SK-N-SH (cell line): ENCODE measurements around the gene AFAP1. TPM values are rescaled to one million over a fixed set of nuclear protein-coding genes. Genes with fewer than 3 reads are reported as not detected.

ENCODE experiments used
- CTCF ChIA-PET: fragments of 300-600, 350-600 bp; formaldehyde crosslinking; extraction: SDS; loops from one replicate; lab custom pipeline; 2021; lab: Yijun Ruan, JAX
- POLR2A ChIA-PET: fragments of 350-600 bp; sonication (Branson Sonifier 250); formaldehyde crosslinking; extraction: SDS; loops from one replicate; lab custom pipeline; 2020; ENCODE audit warnings: antibody characterized with exemption, inconsistent platforms; lab: Yijun Ruan, JAX
- DNase-seq: peaks from one replicate; pipeline ENCODE4 v3.0.0; 2012
- H2AFZ ChIP-seq: fragments of 200-600 bp; sonication (generic); 2 replicates; pipeline ENCODE4 v1.8.1; 2016; ENCODE audit warnings: antibody characterized with exemption, mild to moderate bottlenecking, low read depth
- H3F3A ChIP-seq: fragments of 200-600 bp; sonication (generic); replicated peaks from 2 replicates; pipeline ENCODE3; 2016; ENCODE audit warnings: antibody characterized with exemption, mild to moderate bottlenecking; ENCODE audit not compliant: insufficient read depth
- H3K27ac ChIP-seq, 2 experiments: fragments of 200-500 bp in 1 of 2; fragments of 200-600 bp in 1 of 2; sonication (Bioruptor generic) in 1 of 2; sonication (generic), shearing (Covaris generic) in 1 of 2; 2 replicates each; pipeline versions ENCODE4 v1.5.1 to v1.6.1; 2014 to 2016; ENCODE audit warnings: low read depth in 2 of 2, inconsistent platforms in 1 of 2, low read length in 1 of 2, mild to moderate bottlenecking in 1 of 2, mixed read lengths in 1 of 2
- H3K27me3 ChIP-seq: fragments of 200-600 bp; sonication (generic), shearing (Covaris generic); 2 replicates; pipeline ENCODE4 v1.6.1; 2016; ENCODE audit warnings: mixed run types; ENCODE audit not compliant: insufficient read depth
- H3K36me3 ChIP-seq, 2 experiments: fragments of 200-500 bp in 1 of 2; fragments of 200-600 bp in 1 of 2; sonication (Bioruptor generic) in 1 of 2; sonication (generic) in 1 of 2; replicated peaks in 1 of 2; 2 replicates each; pipeline versions ENCODE3 to v1.5.1; 2014 to 2016; ENCODE audit warnings: low read length in 1 of 2, mild to moderate bottlenecking in 1 of 2; ENCODE audit not compliant: insufficient read depth in 2 of 2, control insufficient read depth in 1 of 2
- H3K4me1 ChIP-seq, 2 experiments: fragments of 200-500 bp in 1 of 2; fragments of 200-600 bp in 1 of 2; sonication (Bioruptor generic) in 1 of 2; sonication (generic), shearing (Covaris generic) in 1 of 2; 2 replicates each; pipeline versions ENCODE4 v1.5.1 to v1.6.1; 2014 to 2016; ENCODE audit warnings: low read depth in 1 of 2, low read length in 1 of 2, mixed run types in 1 of 2; ENCODE audit not compliant: insufficient read depth in 2 of 2, control insufficient read depth in 1 of 2
- H3K4me2 ChIP-seq: fragments of 200-600 bp; sonication (generic), shearing (Covaris generic); 2 replicates; pipeline ENCODE4 v1.6.1; 2017; ENCODE audit warnings: mixed run types
- H3K4me3 ChIP-seq, 2 experiments: fragments of 200-500 bp in 1 of 2; fragments of 200-600 bp in 1 of 2; sonication (Bioruptor generic) in 1 of 2; sonication (generic), shearing (Covaris generic) in 1 of 2; 2 replicates each; pipeline versions ENCODE4 v1.5.1 to v1.8.1; 2014 to 2016; ENCODE audit warnings: low read depth in 2 of 2, inconsistent platforms in 1 of 2, low read length in 1 of 2, mild to moderate bottlenecking in 1 of 2, mixed read lengths in 1 of 2, moderate library complexity in 1 of 2
- H3K79me2 ChIP-seq: fragments of 200-600 bp; sonication (generic); 2 replicates; pipeline ENCODE4 v1.8.1; 2017; ENCODE audit warnings: mild to moderate bottlenecking; ENCODE audit not compliant: insufficient read depth
- H3K9ac ChIP-seq: fragments of 200-600 bp; sonication (generic); 2 replicates; pipeline ENCODE4 v1.6.1; 2017; ENCODE audit warnings: mixed run types
- H3K9me2 ChIP-seq: fragments of 200-600 bp; sonication (generic); 2 replicates; pipeline ENCODE4 v1.6.1; 2017; ENCODE audit warnings: mixed run types
- H3K9me3 ChIP-seq: fragments of 200-600 bp; sonication (generic); 2 replicates; pipeline ENCODE4 v1.6.1; 2017; ENCODE audit warnings: mixed run types, mild to moderate bottlenecking, moderate library complexity
- H4K20me1 ChIP-seq: fragments of 200-600 bp; sonication (generic); 2 replicates; pipeline ENCODE4 v1.6.1; 2017; ENCODE audit warnings: mild to moderate bottlenecking, mixed run types; ENCODE audit not compliant: insufficient read depth
- ELF1 ChIP-seq: IDR thresholded peaks from 2 replicates; pipeline ENCODE4 v1.4.0; 2012
- EP300 ChIP-seq, 2 experiments: IDR thresholded peaks; 2 replicates each; pipeline versions ENCODE4 v1.4.0 to v1.6.1; 2012; ENCODE audit warnings: borderline replicate concordance in 1 of 2, low read depth in 1 of 2, low read length in 1 of 2
- EZH2phosphoT487 ChIP-seq: fragments of 200-600 bp; sonication (generic); IDR thresholded peaks from 2 replicates; pipeline ENCODE4 v1.6.1; 2017; ENCODE audit warnings: low read depth, mixed run types, mild to moderate bottlenecking, antibody characterized with exemption, moderate library complexity, borderline replicate concordance
- FOSL2 ChIP-seq: IDR thresholded peaks from 2 replicates; pipeline ENCODE4 v1.4.0; 2012; ENCODE audit warnings: low read depth, mild to moderate bottlenecking, moderate library complexity, borderline replicate concordance
- FOXJ3 ChIP-seq: sonication (generic); formaldehyde crosslinking; IDR thresholded peaks from 2 replicates; pipeline ENCODE4 v1.5.1; 2020; ENCODE audit warnings: mild to moderate bottlenecking, missing genetic modification reagents
- GABPA ChIP-seq: IDR thresholded peaks from 2 replicates; pipeline ENCODE4 v1.4.0; 2012; ENCODE audit warnings: low read depth, mild to moderate bottlenecking
- GATA2 ChIP-seq: sonication (generic); formaldehyde crosslinking; IDR thresholded peaks from 2 replicates; pipeline ENCODE4 v1.5.0; 2020; ENCODE audit warnings: mild to moderate bottlenecking, missing genetic modification reagents
- JUND ChIP-seq: IDR thresholded peaks from 2 replicates; pipeline ENCODE4 v1.4.0; 2012
- MEF2A ChIP-seq: IDR thresholded peaks from 2 replicates; pipeline ENCODE4 v1.4.0; 2012; ENCODE audit warnings: low read depth, borderline replicate concordance
- MXI1 ChIP-seq: IDR thresholded peaks from 2 replicates; pipeline ENCODE4 v1.6.1; 2012; ENCODE audit warnings: mild to moderate bottlenecking, low read depth, low read length, improper control_type of control experiment
- NFIC ChIP-seq: IDR thresholded peaks from 2 replicates; pipeline ENCODE4 v1.4.0; 2012; ENCODE audit warnings: borderline replicate concordance
- PBX3 ChIP-seq: IDR thresholded peaks from 2 replicates; pipeline ENCODE4; 2012
- POLR2AphosphoS5 ChIP-seq: IDR thresholded peaks from 2 replicates; pipeline ENCODE4 v1.6.1; 2012; ENCODE audit warnings: low read depth, low read length
- REST ChIP-seq: IDR thresholded peaks from 2 replicates; pipeline ENCODE4 v1.6.1; 2012; ENCODE audit warnings: mild to moderate bottlenecking, low read depth, low read length, moderate library complexity
- SMC3 ChIP-seq: IDR thresholded peaks from 2 replicates; pipeline ENCODE4 v1.6.1; 2012; ENCODE audit warnings: low read depth, low read length, improper control_type of control experiment
- TAF1 ChIP-seq: IDR thresholded peaks from 2 replicates; pipeline ENCODE4 v1.6.1; 2012; ENCODE audit warnings: low read depth, mild to moderate bottlenecking, low read length, moderate library complexity, borderline replicate concordance
- TCF12 ChIP-seq: IDR thresholded peaks from 2 replicates; pipeline ENCODE4 v1.4.0; 2012
- TEAD4 ChIP-seq: IDR thresholded peaks from 2 replicates; pipeline ENCODE4 v1.4.0; 2012; ENCODE audit warnings: mild to moderate bottlenecking, borderline replicate concordance; ENCODE audit not compliant: insufficient read depth
- USF2 ChIP-seq: fragments of 150-350 bp; IDR thresholded peaks from 2 replicates; pipeline ENCODE4 v1.6.1; 2017; ENCODE audit warnings: antibody characterized with exemption, low read length, low read depth, borderline replicate concordance
- YY1 ChIP-seq: IDR thresholded peaks from 2 replicates; pipeline ENCODE4 v1.4.0; 2012; ENCODE audit warnings: low read depth, mild to moderate bottlenecking
- WGBS: methylation state at CpG from one replicate; pipeline ENCODE4 v1.1.6; 2017; ENCODE audit warnings: low lambda C conversion rate; 5-methylcytosine and 5-hydroxymethylcytosine counted together
- polyA plus RNA-seq, 3 experiments: library from polyadenylated mRNA; depleted of rRNA; stranded (reverse); fragments of >200 nt; gene quantifications; 2 replicates each; pipeline ENCODE4 v1.2.3, GENCODE V29; 2012

AFAP1 gene
- polyA plus RNA-seq, 1 of the 3 experiments (the other 2 are of a cell fraction) = 67.9 TPM

GRCh38 chr4:7753931-7754465 lies 185.7 kb downstream of the AFAP1 start:
- no peaks in the 10 kb centered on the region; a peak in 1 of 4 replicates for H3K4me1 ChIP-seq

GRCh38 chr4:7753271-7753670 lies 186.4 kb downstream of the AFAP1 start:
- H3F3A ChIP-seq = peaks cover 19% of the 10 kb centered on the region
- H4K20me1 ChIP-seq = peaks cover 16% of the 10 kb centered on the region
- H3K27ac ChIP-seq = no peak overlapping the region
- no peak overlapping the region for H3K4me2 ChIP-seq
- no peak overlapping the region for H3K4me3 ChIP-seq
- POLR2A ChIA-PET = no interaction called here
- CTCF ChIA-PET = interaction anchor here (1.0 to 2.0 kb wide), 2 partner anchors 9 to 235 kb away, joined by 3 to 10 read pairs; no protein-coding TSS in a partner anchor
- no peak overlapping the region for H3K9ac ChIP-seq
- H3K4me1 ChIP-seq = no peaks in the 10 kb centered on the region; a peak in 1 of 4 replicates
- H3K36me3 ChIP-seq = peaks cover 15 to 27% of the 10 kb centered on the region in 2 experiments
- TF ChIP-seq YY1 (no peak), JUND (no peak), MEF2A (no peak), EP300 (IDR thresholded peaks at IDR 0.05; ENCODE audit: borderline replicate concordance in 1 of 2, low read depth in 1 of 2, low read length in 1 of 2) (no peak), FOXJ3 (no peak), REST (no peak), MXI1 (no peak), TEAD4 (no peak), FOSL2 (no peak), GATA2 (CRISPR knock-in tag) (no peak), ELF1 (no peak), TCF12 (no peak), USF2 (no peak), SMC3 (no peak), NFIC (no peak), TAF1 (no peak), EZH2phosphoT487 (no peak)
- no peak for DNase-seq
- H2AFZ ChIP-seq = no peak overlapping the region
- no peaks in the 10 kb centered on the region for H3K9me2 ChIP-seq
- no peaks in the 10 kb centered on the region for H3K79me2 ChIP-seq
- WGBS = 97% methylated on average over 15 of the region's 15 CpGs
- no peaks in the 10 kb centered on the region for H3K27me3 ChIP-seq
- no peaks in the 10 kb centered on the region for H3K9me3 ChIP-seq

More at GRCh38 chr4:7753931-7754465, 185.7 kb downstream of the AFAP1 start:
- Histone ChIP-seq H3K9ac (no peak overlapping the region), H3K79me2 (no peaks in the 10 kb centered on the region), H3K9me2 (no peaks in the 10 kb centered on the region), H2AFZ (no peak overlapping the region), H3K9me3 (no peaks in the 10 kb centered on the region), H3K4me3 (no peak overlapping the region), H3K27ac (no peak overlapping the region; a peak in 1 of 4 replicates), H3K27me3 (no peaks in the 10 kb centered on the region), H3F3A (peaks cover 25% of the 10 kb centered on the region), H3K4me2 (no peak overlapping the region), H3K36me3 (peaks cover 22 to 34% of the 10 kb centered on the region in 2 experiments), H4K20me1 (peaks cover 16% of the 10 kb centered on the region)
- DNase-seq = no peak
- TF ChIP-seq FOXJ3 = no peak
- TF ChIP-seq YY1 = no peak
- TF ChIP-seq GABPA = no peak
- no peak for TF ChIP-seq POLR2AphosphoS5
- no peak for TF ChIP-seq PBX3
- POLR2A ChIA-PET = no interaction called here
- WGBS = 89% methylated on average over 15 of the region's 15 CpGs
- CTCF ChIA-PET = interaction anchor here (1.0 to 2.0 kb wide), 3 partner anchors 8 to 234 kb away, joined by 3 to 10 read pairs (median 4); no protein-coding TSS in a partner anchor
